Measurements from ENCODE around the gene RELCH.

GRCh38 chr18:62189208-62189607, 2.2 kb downstream of the RELCH start:
- TF ChIP-seq NFE2L2 (IDR thresholded peaks at IDR 0.05; ENCODE audit: low read length): no peak
- no peak for TF ChIP-seq TBL1XR1 (IDR thresholded peaks at IDR 0.05; ENCODE audit: borderline replicate concordance, low read length, partially characterized antibody)
- TF ChIP-seq TCF7L2 (IDR thresholded peaks at IDR 0.05; ENCODE audit: low read depth, low read length): no peak
- no peak for TF ChIP-seq TAF1 (CRISPR knock-in tag; IDR thresholded peaks at IDR 0.05)
- no peak for TF ChIP-seq CTCF (CRISPR knock-in tag; IDR thresholded peaks at IDR 0.05)
- no peak for TF ChIP-seq PBX3 (CRISPR knock-in tag; IDR thresholded peaks at IDR 0.05; ENCODE audit: borderline replicate concordance)
- TF ChIP-seq FOXA1 (IDR thresholded peaks at IDR 0.05): no peak
- no peak for TF ChIP-seq FOXA1 (CRISPR knock-in tag; IDR thresholded peaks at IDR 0.05)
- TF ChIP-seq FIP1L1 (IDR thresholded peaks at IDR 0.05; ENCODE audit: borderline replicate concordance, insufficient read depth, low read depth, low read length): no peak
- no peak for TF ChIP-seq TARDBP (CRISPR knock-in tag; IDR thresholded peaks at IDR 0.05)
- TF ChIP-seq ZNF7 (CRISPR knock-in tag; IDR thresholded peaks at IDR 0.05): peak; percentile 89
- TF ChIP-seq HCFC1 (IDR thresholded peaks at IDR 0.05; ENCODE audit: low read depth, low read length): no peak
